HEK293 (cell line): Measurements from ENCODE around the gene INPP5D.

Experiments
- CTCF ChIA-PET: fragments of 350-600 bp; formaldehyde crosslinking; extraction: SDS; loops from one replicate; lab custom pipeline; 2021; ENCODE audit warnings: antibody characterized with exemption; lab: Yijun Ruan, JAX
- POLR2A ChIA-PET: fragments of 300-600 bp; formaldehyde crosslinking; extraction: SDS; loops from one replicate; lab custom pipeline; 2020; ENCODE audit warnings: antibody characterized with exemption, inconsistent platforms; lab: Yijun Ruan, JAX
- H3K27ac ChIP-seq: fragments of 200-500 bp; sonication (Bioruptor generic); 2 replicates; pipeline ENCODE4 v1.5.1; 2014; ENCODE audit warnings: low read depth, low read length, control low read depth, inconsistent platforms; ENCODE audit errors: extremely low read depth
- H3K36me3 ChIP-seq, 2 experiments: fragments of 200-500 bp in 1 of 2; sonication (Bioruptor generic) in 1 of 2; 1 replicate in 1 of 2; 2 replicates in 1 of 2; pipeline ENCODE4 v1.5.1; 2014 to 2017; ENCODE audit warnings: inconsistent platforms in 2 of 2, low read length in 2 of 2; ENCODE audit not compliant: control insufficient read depth in 2 of 2, insufficient read depth in 1 of 2
- H3K4me1 ChIP-seq: fragments of 200-500 bp; sonication (Bioruptor generic); 2 replicates; pipeline ENCODE4 v1.5.1; 2014; ENCODE audit warnings: mild to moderate bottlenecking, low read length, inconsistent platforms; ENCODE audit not compliant: control insufficient read depth, insufficient read depth
- H3K4me3 ChIP-seq: 2 replicates; pipeline ENCODE4 v1.5.1; 2011; ENCODE audit warnings: low read depth, mild to moderate bottlenecking, control low read depth, low read length, moderate library complexity
- H3K9me3 ChIP-seq: fragments of 200-500 bp; sonication (Bioruptor generic); 2 replicates; pipeline ENCODE4 v1.5.1; 2014; ENCODE audit warnings: low read depth, low read length, inconsistent platforms; ENCODE audit not compliant: control insufficient read depth, insufficient read depth
- GFI1B ChIP-seq: fragments of 450-650 bp; formaldehyde crosslinking; IDR thresholded peaks from 2 replicates; pipeline ENCODE4 v1.5.1; 2016; ENCODE audit warnings: missing biosample characterization, missing genetic modification characterization
- GLIS2 ChIP-seq: fragments of 450-650 bp; formaldehyde crosslinking; IDR thresholded peaks from 2 replicates; pipeline ENCODE4 v1.5.1; 2016; ENCODE audit warnings: missing biosample characterization, missing genetic modification characterization
- KLF1 ChIP-seq: fragments of 450-650 bp; formaldehyde crosslinking; IDR thresholded peaks from 2 replicates; pipeline ENCODE4 v1.5.1; 2016; ENCODE audit warnings: missing biosample characterization, missing genetic modification characterization
- MYNN ChIP-seq: fragments of 450-650 bp; formaldehyde crosslinking; IDR thresholded peaks from 2 replicates; pipeline ENCODE4 v1.5.1; 2016; ENCODE audit warnings: missing biosample characterization, missing genetic modification characterization, borderline replicate concordance
- PRDM1 ChIP-seq: fragments of 450-650 bp; formaldehyde crosslinking; IDR thresholded peaks from 2 replicates; pipeline ENCODE4; 2016; ENCODE audit warnings: missing biosample characterization, missing genetic modification characterization
- RBAK ChIP-seq: fragments of 450-650 bp; formaldehyde crosslinking; IDR thresholded peaks from 2 replicates; pipeline ENCODE4 v1.5.1; 2016; ENCODE audit warnings: missing biosample characterization, missing genetic modification characterization
- SP2 ChIP-seq: fragments of 450-650 bp; formaldehyde crosslinking; IDR thresholded peaks from 2 replicates; pipeline ENCODE4 v1.5.1; 2016; ENCODE audit warnings: missing biosample characterization, missing genetic modification characterization
- ZBTB7A ChIP-seq: fragments of 450-650 bp; formaldehyde crosslinking; IDR thresholded peaks from 2 replicates; pipeline ENCODE4 v1.5.1; 2016; ENCODE audit warnings: low read depth, missing biosample characterization, missing genetic modification characterization
- ZNF16 ChIP-seq: fragments of 450-650 bp; formaldehyde crosslinking; IDR thresholded peaks from 2 replicates; pipeline ENCODE4 v1.5.1; 2016; ENCODE audit warnings: low read depth, missing biosample characterization, missing genetic modification characterization
- ZNF174 ChIP-seq: fragments of 450-650 bp; formaldehyde crosslinking; IDR thresholded peaks from 2 replicates; pipeline ENCODE4 v1.5.0; 2017; ENCODE audit warnings: missing biosample characterization, mild to moderate bottlenecking, missing genetic modification characterization
- ZNF184 ChIP-seq: fragments of 450-650 bp; IDR thresholded peaks from 2 replicates; pipeline ENCODE4 v1.5.1; 2018; ENCODE audit warnings: missing biosample characterization, mild to moderate bottlenecking, missing genetic modification characterization
- ZNF501 ChIP-seq: fragments of 450-650 bp; formaldehyde crosslinking; IDR thresholded peaks from 2 replicates; pipeline ENCODE4 v1.5.1; 2016; ENCODE audit warnings: missing biosample characterization, missing genetic modification characterization
- ZNF514 ChIP-seq: fragments of 450-650 bp; formaldehyde crosslinking; IDR thresholded peaks from 2 replicates; pipeline ENCODE4 v1.5.1; 2016; ENCODE audit warnings: missing biosample characterization, missing genetic modification characterization
- ZNF626 ChIP-seq: fragments of 450-650 bp; sonication (Bioruptor Pico); formaldehyde crosslinking; IDR thresholded peaks from 2 replicates; pipeline ENCODE4 v1.5.1; 2018; ENCODE audit warnings: missing biosample characterization, missing genetic modification characterization, inconsistent platforms
- ZNF747 ChIP-seq: fragments of 450-650 bp; formaldehyde crosslinking; IDR thresholded peaks from 2 replicates; pipeline ENCODE4 v1.5.1; 2016; ENCODE audit warnings: missing biosample characterization, missing genetic modification characterization
- ZNF76 ChIP-seq: fragments of 450-650 bp; formaldehyde crosslinking; IDR thresholded peaks from 2 replicates; pipeline ENCODE4; 2016; ENCODE audit warnings: low read depth, missing biosample characterization, missing genetic modification characterization, borderline replicate concordance
- ZNF777 ChIP-seq: fragments of 450-650 bp; formaldehyde crosslinking; IDR thresholded peaks from 2 replicates; pipeline ENCODE4 v1.5.1; 2017; ENCODE audit warnings: missing biosample characterization, missing genetic modification characterization, borderline replicate concordance
- TF ChIP-seq, protein P1 (sequence below): fragments of 450-650 bp; formaldehyde crosslinking; IDR thresholded peaks from 2 replicates; pipeline ENCODE4 v1.5.1; 2017; ENCODE audit warnings: missing biosample characterization, missing genetic modification characterization
- TF ChIP-seq, protein P2 (sequence below): IDR thresholded peaks from 2 replicates; pipeline ENCODE4 v1.6.1; 2011; ENCODE audit warnings: mild to moderate bottlenecking, low read depth, low read length, borderline replicate concordance

The INPP5D gene

DNA sequence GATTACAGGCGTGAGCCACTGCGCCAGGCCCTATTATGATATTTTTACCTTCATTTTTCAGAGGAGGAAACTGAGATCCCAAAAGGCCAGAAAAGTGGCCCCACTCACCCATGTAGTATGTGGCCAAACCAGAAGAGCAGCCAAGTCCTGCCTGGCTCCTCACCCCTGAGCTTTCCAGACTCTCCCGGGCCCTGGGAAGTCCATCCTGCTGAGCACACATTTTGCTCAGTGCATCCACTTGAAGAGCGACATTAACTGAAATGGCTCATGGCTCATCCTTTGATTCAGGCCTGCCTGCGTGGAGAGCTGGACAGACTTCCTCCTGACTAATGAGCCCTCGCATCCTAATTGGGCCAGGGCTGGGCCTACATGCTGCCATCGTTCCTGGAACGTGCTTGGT, 37.6 kb upstream of the INPP5D start:
- CTCF ChIA-PET, result interaction anchor here (1.0 kb wide), 1 partner anchor 43 kb away, joined by 4 read pairs; no protein-coding TSS in a partner anchor
- Histone ChIP-seq H3K27ac (no peak overlapping the region), H3K36me3 (no peaks in the 10 kb centered on the region), H3K4me1 (no peaks in the 10 kb centered on the region), H3K9me3 (no peaks in the 10 kb centered on the region), H3K4me3 (no peak overlapping the region)
- POLR2A ChIA-PET, result no interaction called here
- TF ChIP-seq ZNF626 (tag by site-specific recombination) (no peak), ZNF747 (tag by site-specific recombination) (no peak), GFI1B (tag by site-specific recombination) (no peak), ZNF184 (no peak), ZNF777 (no peak), ZNF514 (tag by site-specific recombination) (no peak)
- TF ChIP-seq, protein P1, sequence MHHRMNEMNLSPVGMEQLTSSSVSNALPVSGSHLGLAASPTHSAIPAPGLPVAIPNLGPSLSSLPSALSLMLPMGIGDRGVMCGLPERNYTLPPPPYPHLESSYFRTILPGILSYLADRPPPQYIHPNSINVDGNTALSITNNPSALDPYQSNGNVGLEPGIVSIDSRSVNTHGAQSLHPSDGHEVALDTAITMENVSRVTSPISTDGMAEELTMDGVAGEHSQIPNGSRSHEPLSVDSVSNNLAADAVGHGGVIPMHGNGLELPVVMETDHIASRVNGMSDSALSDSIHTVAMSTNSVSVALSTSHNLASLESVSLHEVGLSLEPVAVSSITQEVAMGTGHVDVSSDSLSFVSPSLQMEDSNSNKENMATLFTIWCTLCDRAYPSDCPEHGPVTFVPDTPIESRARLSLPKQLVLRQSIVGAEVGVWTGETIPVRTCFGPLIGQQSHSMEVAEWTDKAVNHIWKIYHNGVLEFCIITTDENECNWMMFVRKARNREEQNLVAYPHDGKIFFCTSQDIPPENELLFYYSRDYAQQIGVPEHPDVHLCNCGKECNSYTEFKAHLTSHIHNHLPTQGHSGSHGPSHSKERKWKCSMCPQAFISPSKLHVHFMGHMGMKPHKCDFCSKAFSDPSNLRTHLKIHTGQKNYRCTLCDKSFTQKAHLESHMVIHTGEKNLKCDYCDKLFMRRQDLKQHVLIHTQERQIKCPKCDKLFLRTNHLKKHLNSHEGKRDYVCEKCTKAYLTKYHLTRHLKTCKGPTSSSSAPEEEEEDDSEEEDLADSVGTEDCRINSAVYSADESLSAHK (tag by site-specific recombination), result no peak
- TF ChIP-seq, protein P2, sequence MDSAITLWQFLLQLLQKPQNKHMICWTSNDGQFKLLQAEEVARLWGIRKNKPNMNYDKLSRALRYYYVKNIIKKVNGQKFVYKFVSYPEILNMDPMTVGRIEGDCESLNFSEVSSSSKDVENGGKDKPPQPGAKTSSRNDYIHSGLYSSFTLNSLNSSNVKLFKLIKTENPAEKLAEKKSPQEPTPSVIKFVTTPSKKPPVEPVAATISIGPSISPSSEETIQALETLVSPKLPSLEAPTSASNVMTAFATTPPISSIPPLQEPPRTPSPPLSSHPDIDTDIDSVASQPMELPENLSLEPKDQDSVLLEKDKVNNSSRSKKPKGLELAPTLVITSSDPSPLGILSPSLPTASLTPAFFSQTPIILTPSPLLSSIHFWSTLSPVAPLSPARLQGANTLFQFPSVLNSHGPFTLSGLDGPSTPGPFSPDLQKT, result no peak

DNA sequence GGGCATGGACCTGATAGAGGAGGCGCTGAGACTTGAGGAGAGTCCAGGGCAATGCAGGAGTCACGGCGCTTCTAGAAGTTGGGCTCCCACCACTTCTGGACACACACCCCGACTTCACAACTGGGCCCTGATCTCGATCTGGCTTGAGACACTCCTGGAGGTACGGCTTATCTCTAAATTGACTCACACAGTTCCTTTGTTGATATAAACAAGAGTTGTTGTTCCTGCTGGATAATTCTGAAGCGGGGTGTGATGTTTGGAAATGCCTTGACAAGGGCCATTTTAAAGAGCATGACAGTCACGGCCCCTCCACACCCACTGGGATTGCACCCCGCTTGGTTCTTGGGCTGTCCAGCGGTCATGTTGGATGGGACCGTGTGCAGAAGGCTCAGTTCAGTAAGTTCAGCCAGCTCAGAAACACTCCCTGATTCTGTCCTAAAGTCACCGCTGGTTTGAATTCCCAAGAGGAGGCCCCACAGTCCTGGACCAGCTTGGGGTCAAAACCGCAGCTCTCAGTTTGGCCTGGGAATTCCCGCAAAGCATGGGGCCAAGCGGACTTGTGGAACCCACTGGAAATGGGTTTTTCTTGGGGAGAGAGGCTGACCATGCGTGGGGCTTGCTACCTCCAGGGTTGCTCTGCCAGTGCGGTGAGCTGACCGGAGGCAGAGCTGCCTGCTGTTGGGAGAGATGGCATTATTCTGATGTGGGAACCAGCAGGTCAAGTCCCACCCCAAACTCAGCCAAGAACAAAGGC, 37.0 kb upstream of the INPP5D start:
- H3K4me3 ChIP-seq, result no peak overlapping the region
- POLR2A ChIA-PET, result no interaction called here
- no peak overlapping the region for H3K27ac ChIP-seq
- H3K4me1 ChIP-seq, result no peaks in the 10 kb centered on the region
- TF ChIP-seq PRDM1 (tag by site-specific recombination) (no peak), ZNF501 (tag by site-specific recombination) (no peak), ZNF76 (tag by site-specific recombination) (no peak)
- CTCF ChIA-PET, result interaction anchor here (0.6 kb wide), 1 partner anchor 267 kb away, joined by 3 read pairs; no protein-coding TSS in a partner anchor
- no peaks in the 10 kb centered on the region for H3K36me3 ChIP-seq
- H3K9me3 ChIP-seq, result no peaks in the 10 kb centered on the region

DNA sequence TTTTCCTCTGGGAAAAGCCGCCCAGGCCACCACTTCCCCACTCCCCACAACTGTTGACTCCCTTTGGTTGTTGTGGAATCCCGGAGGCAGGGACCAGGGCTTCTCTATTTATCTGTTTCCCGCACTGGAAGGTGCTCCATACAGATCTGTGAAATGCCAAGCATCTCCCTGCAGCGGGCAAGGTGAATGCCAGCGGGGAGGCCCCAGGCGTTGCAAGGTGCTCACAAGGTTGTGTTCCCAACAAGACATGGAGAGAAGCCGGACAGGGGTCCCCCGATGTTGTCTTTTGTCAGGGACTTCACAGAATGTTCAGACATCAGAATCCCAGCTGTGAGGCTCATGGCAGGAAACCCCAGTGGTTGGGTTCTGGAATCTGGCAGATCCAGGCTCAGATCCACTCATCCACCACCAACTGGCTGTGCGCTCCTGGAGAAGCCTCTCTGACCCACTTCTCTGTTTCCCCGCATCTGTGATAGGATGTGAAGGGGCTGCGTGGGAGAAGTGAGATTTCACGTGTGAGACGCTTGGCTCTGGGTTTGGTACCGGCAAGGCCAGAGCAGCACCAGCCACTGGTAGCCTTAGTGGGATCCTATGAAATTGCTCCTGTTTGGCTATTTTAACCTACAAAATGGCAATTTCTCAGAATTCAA, 36.3 kb upstream of the INPP5D start:
- TF ChIP-seq ZNF16, result no peak
- Histone ChIP-seq H3K9me3 (no peaks in the 10 kb centered on the region), H3K4me1 (no peaks in the 10 kb centered on the region), H3K4me3 (no peak overlapping the region), H3K36me3 (no peaks in the 10 kb centered on the region), H3K27ac (no peak overlapping the region)
- ChIA-PET POLR2A (no interaction called here), CTCF (interaction anchor here (0.6 kb wide), 1 partner anchor 266 kb away, joined by 3 read pairs; no protein-coding TSS in a partner anchor)

DNA sequence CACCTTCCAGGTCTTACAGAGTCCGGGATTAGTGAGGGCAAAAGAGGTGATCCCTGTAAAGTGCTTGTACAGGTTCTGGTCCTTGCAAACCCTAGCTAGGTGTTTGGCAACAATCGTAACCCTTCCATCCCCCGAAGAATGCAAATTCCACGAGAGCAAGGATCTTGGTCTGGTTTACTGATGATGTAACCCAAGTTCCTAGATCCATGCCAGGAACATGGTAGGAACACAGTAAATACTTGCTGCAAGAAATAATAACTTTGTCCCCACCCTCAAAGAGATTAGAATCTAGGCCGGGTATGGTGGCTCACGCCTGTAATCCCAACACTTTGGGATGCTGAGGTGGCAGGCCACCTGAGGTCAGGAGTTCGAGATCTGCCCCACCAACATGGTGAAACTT, 34.4 kb upstream of the INPP5D start:
- Histone ChIP-seq H3K4me3 (no peak overlapping the region), H3K4me1 (no peaks in the 10 kb centered on the region), H3K36me3 (no peaks in the 10 kb centered on the region), H3K9me3 (no peaks in the 10 kb centered on the region), H3K27ac (no peak overlapping the region)
- ChIA-PET CTCF (no interaction called here), POLR2A (no interaction called here)
- TF ChIP-seq RBAK (tag by site-specific recombination), result no peak
- TF ChIP-seq ZNF174 (tag by site-specific recombination), result no peak
- no peak for TF ChIP-seq ZBTB7A (tag by site-specific recombination)
- TF ChIP-seq GLIS2 (tag by site-specific recombination), result no peak
- no peak for TF ChIP-seq MYNN
- no peak for TF ChIP-seq KLF1 (tag by site-specific recombination)
- TF ChIP-seq SP2, result no peak
